Stimulated activated CD4-positive, alpha-beta T cell treated with anti-CD3 and anti-CD28 coated beads, Interleukin-1b, Interleukin-23, amount 100 ng/mL, for 1 hour (primary cell): ENCODE measurements around the gene INS.

Source experiments
- DNase-seq, 2 donors: peaks; one replicate each; pipeline ENCODE4 v3.0.0-alpha.2; 2020; ENCODE audit warnings: low read depth in 2 of 2

Gene INS

DNA sequence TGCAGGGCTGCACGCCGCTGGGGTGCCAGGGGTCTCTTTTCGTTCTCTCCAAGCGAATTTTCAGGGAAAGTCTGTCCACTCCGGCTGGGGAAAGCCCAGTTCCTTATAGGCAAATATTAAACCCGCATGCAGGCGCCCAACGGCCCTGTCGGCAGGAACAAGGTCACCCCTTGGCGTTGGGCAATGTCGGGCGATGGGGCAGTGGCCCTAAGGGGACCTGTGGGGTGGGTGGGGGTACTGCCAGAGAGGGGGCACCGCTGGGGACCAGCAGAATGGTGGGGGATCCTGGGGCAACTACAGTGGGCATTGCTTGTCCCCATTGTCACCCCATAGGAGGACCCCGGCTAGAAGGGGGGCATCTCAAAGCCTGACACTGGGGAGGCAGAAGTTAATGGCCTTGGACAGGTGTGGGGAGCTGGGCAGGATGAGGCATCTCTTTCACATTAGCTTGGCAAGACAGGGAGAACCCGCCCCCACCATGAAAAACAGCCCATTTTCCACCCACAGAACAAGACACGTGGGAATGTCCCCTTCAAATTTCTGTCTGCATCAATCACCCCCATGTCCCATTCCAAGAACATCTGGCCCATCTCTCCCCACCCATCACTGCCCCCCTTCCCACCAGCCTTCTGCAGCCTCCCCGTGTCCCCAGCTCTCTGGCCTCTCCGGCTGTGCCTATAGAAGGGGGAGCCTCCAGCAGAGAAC lies 16.3 kb downstream of the INS start:
- DNase-seq, result no peak

GRCh38 chr11:2143799-2144543 lies 17.0 kb downstream of the INS start:
- no peak for DNase-seq

GRCh38 chr11:2143477-2143798 lies 17.6 kb downstream of the INS start:
- no peak for DNase-seq

GRCh38 chr11:2142762-2143202 lies 18.2 kb downstream of the INS start:
- no peak for DNase-seq

DNA sequence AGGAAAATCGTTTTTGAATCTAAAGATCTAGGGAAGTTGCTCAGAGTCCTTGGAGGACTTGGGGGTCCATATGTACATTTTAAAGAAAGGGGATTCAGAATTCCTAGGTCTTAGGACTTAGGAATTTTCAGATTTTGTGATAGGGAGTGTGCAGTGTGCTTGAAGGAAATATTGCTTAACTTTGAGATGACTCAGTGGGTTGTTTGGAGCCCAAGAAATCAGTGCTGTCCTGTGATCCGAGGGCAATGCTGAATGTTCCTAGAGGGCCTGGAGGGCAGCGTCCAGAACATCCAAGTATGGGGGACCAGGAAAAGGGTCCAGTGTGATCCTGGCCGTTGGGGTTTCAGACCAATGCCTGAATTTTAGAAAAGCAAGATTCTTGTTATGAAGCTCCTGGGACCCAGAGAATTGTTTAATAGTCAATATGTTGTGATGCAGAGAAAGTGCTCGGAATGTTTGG lies 18.7 kb downstream of the INS start:
- DNase-seq, result no peak

- DNase-seq, result no peak
Measured at GRCh38 chr11:2140411-2141400, 20.3 kb downstream of the INS start.

GRCh38 chr11:2139621-2140337 lies 21.2 kb downstream of the INS start:
- no peak for DNase-seq

GRCh38 chr11:2139123-2139521 lies 21.9 kb downstream of the INS start, which contains the start of gene IGF2:
Gene IGF2, minus strand, starts transcription at chr11:2139389. Its CDS starts 3,866 bp downstream, at chr11:2135523.
- no peak for DNase-seq

DNA sequence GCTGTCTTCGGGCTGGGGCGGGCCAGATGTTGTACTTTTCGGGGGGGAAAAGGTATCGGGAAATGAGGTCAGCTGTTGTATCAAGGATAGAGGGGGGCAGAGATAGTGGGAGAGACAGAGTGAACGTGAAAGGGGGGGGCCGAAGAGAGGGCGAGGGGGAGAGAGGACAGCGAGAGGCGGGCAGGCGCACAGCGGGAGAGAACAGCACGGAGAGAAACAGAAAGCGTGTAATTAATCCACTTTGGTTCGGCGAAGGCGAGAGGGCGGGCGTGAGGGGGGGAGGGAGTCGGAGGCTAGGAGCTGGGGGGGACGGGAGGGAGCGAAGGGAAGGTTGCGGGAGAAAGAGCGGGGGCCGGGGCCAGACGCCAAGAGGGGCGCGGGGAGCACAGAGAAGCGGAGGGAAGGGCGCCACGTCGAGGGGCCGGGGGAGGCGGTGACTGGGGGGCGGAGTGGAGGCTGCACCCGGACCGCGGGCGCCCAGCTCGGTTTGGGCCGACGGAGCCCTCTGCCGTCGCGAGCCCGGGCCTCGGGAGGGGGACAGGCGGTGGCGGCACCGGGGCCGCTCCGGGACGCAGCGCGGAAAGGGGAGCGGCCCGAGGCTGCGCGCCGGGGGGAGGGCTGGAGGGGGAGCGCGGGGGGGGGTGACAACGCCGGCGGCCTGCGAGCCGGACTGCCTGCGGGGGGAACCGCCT lies 22.4 kb downstream of the INS start:
- no peak for DNase-seq

GRCh38 chr11:2138068-2138430 lies 23.0 kb downstream of the INS start:
- no peak for DNase-seq

DNA sequence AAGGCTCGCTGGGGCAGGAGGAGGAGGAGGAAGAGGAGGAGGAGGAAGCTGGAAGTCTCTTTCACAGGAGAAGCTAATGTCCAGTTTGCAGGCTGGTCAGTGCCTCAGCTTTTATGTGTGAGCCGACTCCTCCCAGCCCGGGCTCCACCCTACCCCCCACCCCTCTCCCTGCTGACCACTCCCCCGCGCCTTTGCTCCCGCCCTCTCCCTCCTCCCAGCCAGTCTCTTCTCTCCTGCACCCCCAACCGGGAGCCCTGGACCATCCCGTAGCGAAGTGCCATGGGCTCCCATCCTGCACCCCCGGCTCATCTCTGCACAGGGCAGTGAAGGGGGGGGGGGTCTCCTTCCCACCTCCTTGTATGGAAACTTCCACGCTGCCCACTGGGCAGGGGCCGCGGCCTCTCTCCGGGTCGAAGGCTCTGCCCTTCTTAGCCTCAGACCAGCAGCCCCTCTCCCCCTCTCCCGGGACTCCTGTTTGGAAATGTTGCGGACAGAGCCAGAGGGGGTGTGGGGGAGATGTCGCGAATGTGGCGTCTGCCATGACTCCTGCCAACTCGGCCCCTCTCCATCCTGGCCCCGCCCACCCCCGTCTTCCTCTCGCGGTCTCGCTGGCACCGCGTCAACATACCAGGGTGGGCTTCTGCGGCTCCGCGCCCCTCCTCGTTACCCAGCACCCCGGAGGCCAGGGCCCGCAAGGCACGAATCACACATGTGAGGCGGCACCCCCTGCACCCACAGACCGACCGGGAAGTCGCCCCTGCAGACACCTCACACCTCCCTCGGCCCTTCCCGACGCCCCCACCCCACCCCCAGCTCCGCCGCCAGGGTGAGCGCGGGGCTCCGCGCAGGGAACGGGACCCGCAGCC lies 23.6 kb downstream of the INS start:
- no peak for DNase-seq

DNA sequence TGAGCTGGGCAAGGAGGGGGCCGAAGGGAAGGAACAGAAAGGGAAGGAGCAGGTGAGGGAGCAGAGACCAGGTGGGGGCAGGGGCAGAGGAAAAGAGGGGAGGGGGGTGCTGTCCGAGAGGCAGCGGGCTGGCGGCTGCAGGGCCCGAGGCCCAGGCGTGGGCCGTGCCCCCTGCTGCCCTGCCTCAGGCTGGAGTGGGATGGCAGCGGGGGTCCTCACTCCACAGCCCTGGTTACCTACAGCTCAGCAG lies 24.1 kb downstream of the INS start:
- no peak for DNase-seq

GRCh38 chr11:2136209-2136951 lies 24.6 kb downstream of the INS start:
- DNase-seq, result no peak

- no peak for DNase-seq
Measured at GRCh38 chr11:2135648-2136201, 25.3 kb downstream of the INS start.

GRCh38 chr11:2135018-2135569 lies 25.9 kb downstream of the INS start:
- DNase-seq, result no peak

DNA sequence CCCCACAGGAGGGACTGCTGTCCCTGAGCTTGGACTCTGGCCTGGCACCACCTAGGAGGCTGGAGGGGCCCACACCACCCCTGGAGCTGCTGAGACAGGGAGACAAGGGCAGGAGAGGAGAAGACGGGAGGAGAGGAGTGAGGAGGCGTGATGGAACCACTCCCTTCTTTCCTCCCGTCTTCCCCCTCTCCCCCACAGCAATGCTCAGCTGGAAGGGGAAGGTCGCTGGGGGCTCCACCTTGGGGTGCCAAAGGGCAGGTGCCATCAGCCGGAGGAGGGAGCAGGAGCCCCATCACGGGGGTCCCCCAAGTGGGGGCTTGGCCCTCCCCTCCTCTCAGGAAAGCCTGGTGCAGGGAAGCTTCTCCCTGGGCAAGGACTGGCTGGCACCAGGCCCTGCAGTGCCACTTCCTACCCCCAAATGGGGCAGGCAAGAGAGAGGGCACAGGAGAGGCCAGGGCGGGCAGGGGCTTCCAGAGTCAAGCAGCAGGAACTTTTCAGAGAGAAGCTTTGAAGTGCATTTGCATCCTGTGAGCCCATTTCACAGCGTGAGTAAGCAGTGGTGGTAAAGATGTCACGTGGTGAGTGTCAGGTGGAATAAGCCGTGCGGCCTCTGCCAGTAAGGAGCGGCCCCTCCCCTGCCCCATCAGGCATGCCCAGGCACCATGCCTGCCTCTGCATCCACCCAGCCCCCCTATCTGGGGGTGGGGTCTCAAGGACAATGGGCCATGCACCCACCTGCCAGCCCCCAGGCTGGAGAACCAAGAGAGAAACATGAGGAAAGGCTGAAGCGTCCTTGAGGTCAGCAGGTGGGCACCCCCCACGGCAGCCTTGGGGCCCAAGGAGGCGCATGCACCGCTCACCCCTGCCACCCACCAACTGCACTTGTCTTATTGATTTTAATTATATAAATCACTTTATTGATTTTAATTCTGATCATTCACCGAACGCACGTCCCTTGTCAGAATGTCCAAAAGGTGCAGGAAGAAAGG lies 26.7 kb downstream of the INS start:
- DNase-seq, result no peak

DNA sequence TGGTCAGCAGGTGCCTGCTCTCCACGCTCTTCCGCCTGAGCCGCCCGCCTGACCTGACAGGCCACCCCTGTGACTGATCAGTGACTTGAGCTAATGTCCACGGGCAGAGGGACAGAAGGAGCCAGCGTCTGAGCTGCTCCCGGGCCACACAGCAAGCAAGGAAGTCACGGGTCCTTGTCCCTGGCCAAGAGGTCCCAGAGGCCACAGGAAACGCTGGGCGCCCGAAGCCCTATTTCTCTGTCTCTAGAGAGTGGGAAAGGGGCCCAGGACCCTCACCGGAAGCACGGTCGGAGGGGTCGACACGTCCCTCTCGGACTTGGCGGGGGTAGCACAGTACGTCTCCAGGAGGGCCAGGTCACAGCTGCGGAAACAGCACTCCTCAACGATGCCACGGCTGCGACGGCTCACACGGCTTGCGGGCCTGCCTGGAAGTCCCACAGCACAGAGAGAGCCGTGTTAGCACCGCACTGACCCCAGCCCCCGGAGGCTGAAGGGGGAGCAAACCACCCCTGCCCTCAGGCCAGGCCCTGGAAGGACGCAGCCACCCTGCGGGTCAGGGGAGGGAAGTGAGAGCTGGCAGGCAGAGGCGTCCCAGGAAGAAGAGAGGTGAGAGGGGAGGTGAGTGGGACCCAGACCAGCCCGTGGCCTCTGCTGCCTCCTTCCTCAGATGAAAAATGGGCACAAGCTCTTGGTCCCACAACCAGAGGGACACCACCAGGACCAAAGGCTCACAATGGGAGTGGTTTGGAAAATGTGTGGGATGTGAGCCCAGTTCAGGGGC lies 27.6 kb downstream of the INS start:
- no peak for DNase-seq
